Panc1 (cell line): Measurements from ENCODE around the gene TTF2. TPM values are rescaled to one million over a fixed set of nuclear protein-coding genes. Genes with fewer than 3 reads are reported as not detected.

Source experiments
- ATAC-seq: fragments of 200-7000 bp; cut with Tn5 transposase; 2 replicates; pipeline ENCODE4 v1.9.1; 2020; ENCODE audit warnings: mild to moderate bottlenecking, moderate library complexity
- BruUV-seq: library from RNA; stranded (reverse); fragments of 400-500 nt; replicated peaks from 2 replicates; lab custom pipeline; 2021; lab: Mats Ljungman, UMichigan
- CTCF ChIA-PET: fragments of 300-600 bp; sonication (Branson Sonifier 250); formaldehyde crosslinking; loops from one replicate; lab custom pipeline; 2022; ENCODE audit warnings: antibody characterized with exemption; lab: Charles Lee
- POLR2A ChIA-PET: fragments of 300-600 bp; sonication (Branson Sonifier 250); formaldehyde crosslinking; loops from one replicate; lab custom pipeline; 2022; ENCODE audit warnings: antibody characterized with exemption; lab: Charles Lee
- DNase-seq: peaks from one replicate; pipeline ENCODE4 v3.0.0-alpha.2; 2010; ENCODE audit warnings: low read depth, low spot score
- H3K27ac ChIP-seq: 2 replicates; pipeline ENCODE4 v1.5.1; 2011; ENCODE audit warnings: mild to moderate bottlenecking, low read length, inconsistent platforms
- H3K27me3 ChIP-seq: fragments of 200-500 bp; sonication (Bioruptor generic); 2 replicates; pipeline ENCODE4 v1.6.0; 2014; ENCODE audit warnings: low read length, inconsistent platforms; ENCODE audit not compliant: control insufficient read depth, insufficient read depth
- H3K36me3 ChIP-seq: fragments of 200-500 bp; sonication (Bioruptor generic); 2 replicates; pipeline ENCODE4 v1.5.1; 2014; ENCODE audit warnings: inconsistent platforms, mild to moderate bottlenecking, low read length, moderate library complexity; ENCODE audit not compliant: control insufficient read depth, insufficient read depth
- H3K4me1 ChIP-seq: 2 replicates; pipeline ENCODE4 v1.5.1; 2011; ENCODE audit warnings: inconsistent platforms, mild to moderate bottlenecking, low read length, moderate library complexity; ENCODE audit not compliant: control insufficient read depth, insufficient read depth
- H3K4me3 ChIP-seq, 2 experiments: 2 replicates each; pipeline ENCODE4 v1.5.1; 2011 to 2012; ENCODE audit warnings: low read depth in 2 of 2, low read length in 2 of 2, mild to moderate bottlenecking in 2 of 2, inconsistent platforms in 1 of 2, moderate library complexity in 1 of 2
- H3K9me3 ChIP-seq: fragments of 200-500 bp; sonication (Bioruptor generic); 2 replicates; pipeline ENCODE4 v1.5.1; 2014; ENCODE audit warnings: low read depth, mild to moderate bottlenecking, inconsistent platforms, low read length, moderate library complexity; ENCODE audit not compliant: control insufficient read depth, insufficient read depth
- CTCF ChIP-seq: fragments of 450-650 bp; IDR thresholded peaks from 2 replicates; pipeline ENCODE4 v1.5.1; 2017; ENCODE audit warnings: mild to moderate bottlenecking
- POLR2AphosphoS5 ChIP-seq: IDR thresholded peaks from 2 replicates; pipeline ENCODE4 v1.6.1; 2012; ENCODE audit warnings: mild to moderate bottlenecking, low read depth, low read length, moderate library complexity
- SIN3A ChIP-seq: IDR thresholded peaks from 2 replicates; pipeline ENCODE4 v1.6.1; 2012; ENCODE audit warnings: low read depth, mild to moderate bottlenecking, low read length, moderate library complexity, borderline replicate concordance; ENCODE audit not compliant: insufficient read depth
- TCF7L2 ChIP-seq: IDR thresholded peaks from 2 replicates; pipeline ENCODE4 v1.6.1; 2011; ENCODE audit warnings: mild to moderate bottlenecking, low read depth, low read length, inconsistent platforms
- in situ Hi-C: cut with HindIII; loops from 2 replicates; pipeline ENCODE4 v1.10.0; 2016; ENCODE audit warnings: low sequenced_read_pairs, low pct_unique_long_range_greater_than_20kb
- intact Hi-C: fragments of 100-400 bp; cut with micrococcal nuclease; formaldehyde crosslinking; loops from one replicate; pipeline ENCODE4 v1.10.0; 2022; ENCODE audit not compliant: unreplicated experiment
- total RNA-seq: library from RNA; stranded (reverse); gene quantifications from one replicate; pipeline ENCODE4 v1.2.1, GENCODE V29; 2021; ENCODE audit not compliant: unreplicated experiment
- TF ChIP-seq, protein P1 (sequence below), 2 experiments: IDR thresholded peaks; 2 replicates each; pipeline ENCODE4 v1.6.1; 2011 to 2012; ENCODE audit warnings: low read depth in 2 of 2, control low read depth in 1 of 2, low read length in 1 of 2, mild to moderate bottlenecking in 1 of 2, moderate library complexity in 1 of 2; ENCODE audit not compliant: insufficient read depth in 1 of 2

Gene TTF2
- total RNA-seq, 1 experiment from 2014 or later, result 32.7 TPM

- in situ Hi-C loops (no loop called here), intact Hi-C loops (no loop called here)
- DNase-seq, result no peak
- Histone ChIP-seq H3K36me3 (peaks cover 4% of the 10 kb centered on the region), H3K4me1 (peaks cover 9% of the 10 kb centered on the region; the same call in 1 of the 2 replicates), H3K27me3 (no peaks in the 10 kb centered on the region), H3K9me3 (no peaks in the 10 kb centered on the region), H3K4me3 (no peak overlapping the region), H3K27ac (no peak overlapping the region)
- CTCF ChIA-PET, result no interaction called here
- TF ChIP-seq POLR2AphosphoS5 (no peak), TCF7L2 (no peak), SIN3A (no peak), CTCF (no peak)
- TF ChIP-seq, protein P1, sequence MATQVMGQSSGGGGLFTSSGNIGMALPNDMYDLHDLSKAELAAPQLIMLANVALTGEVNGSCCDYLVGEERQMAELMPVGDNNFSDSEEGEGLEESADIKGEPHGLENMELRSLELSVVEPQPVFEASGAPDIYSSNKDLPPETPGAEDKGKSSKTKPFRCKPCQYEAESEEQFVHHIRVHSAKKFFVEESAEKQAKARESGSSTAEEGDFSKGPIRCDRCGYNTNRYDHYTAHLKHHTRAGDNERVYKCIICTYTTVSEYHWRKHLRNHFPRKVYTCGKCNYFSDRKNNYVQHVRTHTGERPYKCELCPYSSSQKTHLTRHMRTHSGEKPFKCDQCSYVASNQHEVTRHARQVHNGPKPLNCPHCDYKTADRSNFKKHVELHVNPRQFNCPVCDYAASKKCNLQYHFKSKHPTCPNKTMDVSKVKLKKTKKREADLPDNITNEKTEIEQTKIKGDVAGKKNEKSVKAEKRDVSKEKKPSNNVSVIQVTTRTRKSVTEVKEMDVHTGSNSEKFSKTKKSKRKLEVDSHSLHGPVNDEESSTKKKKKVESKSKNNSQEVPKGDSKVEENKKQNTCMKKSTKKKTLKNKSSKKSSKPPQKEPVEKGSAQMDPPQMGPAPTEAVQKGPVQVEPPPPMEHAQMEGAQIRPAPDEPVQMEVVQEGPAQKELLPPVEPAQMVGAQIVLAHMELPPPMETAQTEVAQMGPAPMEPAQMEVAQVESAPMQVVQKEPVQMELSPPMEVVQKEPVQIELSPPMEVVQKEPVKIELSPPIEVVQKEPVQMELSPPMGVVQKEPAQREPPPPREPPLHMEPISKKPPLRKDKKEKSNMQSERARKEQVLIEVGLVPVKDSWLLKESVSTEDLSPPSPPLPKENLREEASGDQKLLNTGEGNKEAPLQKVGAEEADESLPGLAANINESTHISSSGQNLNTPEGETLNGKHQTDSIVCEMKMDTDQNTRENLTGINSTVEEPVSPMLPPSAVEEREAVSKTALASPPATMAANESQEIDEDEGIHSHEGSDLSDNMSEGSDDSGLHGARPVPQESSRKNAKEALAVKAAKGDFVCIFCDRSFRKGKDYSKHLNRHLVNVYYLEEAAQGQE (IDR thresholded peaks at IDR 0.05; ENCODE audit: insufficient read depth in 1 of 2, low read depth in 2 of 2, low read length in 1 of 2), result no peak
- POLR2A ChIA-PET, result interaction anchor here (0.6 kb wide), 1 partner anchor 9 kb away, joined by 6 read pairs; no protein-coding TSS in a partner anchor
- no peak for ATAC-seq
- no TSS peak for BruUV-seq
These were observed 1.9 kb downstream of the TTF2 start for GRCh38 chr1:117061986-117062415.

DNA sequence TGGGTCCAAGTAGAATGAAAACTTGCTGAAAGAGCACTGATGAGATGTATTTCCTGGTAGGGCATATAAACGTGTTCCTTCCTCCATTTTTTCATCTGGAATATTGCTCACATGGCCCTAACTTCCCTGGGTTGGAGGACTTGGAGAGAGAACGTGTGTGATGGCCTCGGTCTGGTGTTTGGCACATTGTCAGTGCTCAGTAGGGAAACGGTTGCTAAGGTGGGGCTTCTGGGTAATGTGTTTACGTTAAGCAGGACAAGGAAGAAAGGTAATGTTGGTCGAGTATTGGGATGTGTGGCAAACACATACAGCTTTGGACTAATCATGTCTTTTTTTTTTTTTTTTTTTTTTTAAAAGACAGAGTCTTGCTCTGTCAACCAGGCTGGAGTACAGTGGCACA, 6.2 kb downstream of the TTF2 start:
- TF ChIP-seq, protein P1 (IDR thresholded peaks at IDR 0.05; ENCODE audit: insufficient read depth in 1 of 2, low read depth in 2 of 2, low read length in 1 of 2), result no peak
- TF ChIP-seq POLR2AphosphoS5 (no peak), CTCF (no peak), SIN3A (no peak), TCF7L2 (no peak)
- Histone ChIP-seq H3K36me3 (peaks cover 4% of the 10 kb centered on the region; the same call in 1 of the 2 replicates), H3K4me3 (no peak overlapping the region), H3K9me3 (no peaks in the 10 kb centered on the region), H3K27ac (no peak overlapping the region), H3K4me1 (peaks cover 1% of the 10 kb centered on the region; the same call in 1 of the 2 replicates), H3K27me3 (no peaks in the 10 kb centered on the region)
- intact Hi-C loops (no loop called here), in situ Hi-C loops (no loop called here)
- BruUV-seq, result no TSS peak
- ChIA-PET CTCF (interaction anchor here (1.9 kb wide), 1 partner anchor 218 kb away, joined by 9 read pairs; no protein-coding TSS in a partner anchor), POLR2A (no interaction called here)
- ATAC-seq, result no peak
- DNase-seq, result no peak
